Activated naive CD8-positive, alpha-beta T cell treated with anti-CD3 and anti-CD28 coated beads, Interleukin-2, amount 50 U/mL, for 24 hours (primary cell): Measurements from ENCODE around the gene DNM3.

Source experiments
- ATAC-seq: fragments of 150-1000 bp; cut with Tn5 transposase; one replicate; pipeline ENCODE4 v1.10.0; 2021
- DNase-seq: peaks from one replicate; pipeline ENCODE4 v3.0.0; 2021
- H3K27ac Mint-ChIP-seq: one replicate; pipeline ENCODE4 v1.8.0; 2021; ENCODE audit warnings: mild to moderate bottlenecking, mixed read lengths
- H3K27me3 Mint-ChIP-seq: one replicate; pipeline ENCODE4 v1.8.0; 2021; ENCODE audit warnings: mixed read lengths
- H3K36me3 Mint-ChIP-seq: one replicate; pipeline ENCODE4 v1.8.0; 2021; ENCODE audit warnings: low read depth, mixed read lengths
- H3K4me1 Mint-ChIP-seq: one replicate; pipeline ENCODE4 v1.8.0; 2021; ENCODE audit warnings: mixed read lengths
- H3K4me3 Mint-ChIP-seq: one replicate; pipeline ENCODE4 v1.8.0; 2021; ENCODE audit warnings: mild to moderate bottlenecking, moderate library complexity, mixed read lengths
- H3K9me3 Mint-ChIP-seq: one replicate; pipeline ENCODE4 v1.8.0; 2021; ENCODE audit warnings: mixed read lengths

The DNM3 gene

GRCh38 chr1:172343240-172344160 lies 502.2 kb downstream of the DNM3 start:
- Mint-ChIP-seq H3K36me3 (peaks cover 10% of the 10 kb centered on the region), H3K4me1 (peaks cover 58% of the 10 kb centered on the region), H3K27me3 (no peaks in the 10 kb centered on the region), H3K27ac (peak overlapping the region; percentile 65), H3K9me3 (peaks cover 24% of the 10 kb centered on the region), H3K4me3 (peak overlapping the region; percentile 49)
- ATAC-seq (no peak), DNase-seq (no peak)

- ATAC-seq: no peak
- H3K9me3 Mint-ChIP-seq: peaks cover 24% of the 10 kb centered on the region
- no peak for DNase-seq
- H3K4me3 Mint-ChIP-seq: no peak overlapping the region
- peaks cover 10% of the 10 kb centered on the region for H3K36me3 Mint-ChIP-seq
- H3K27me3 Mint-ChIP-seq: no peaks in the 10 kb centered on the region
- peaks cover 50% of the 10 kb centered on the region for H3K4me1 Mint-ChIP-seq
- H3K27ac Mint-ChIP-seq: peak overlapping the region; percentile 55
Observed at GRCh38 chr1:172344444-172344843, 503.1 kb downstream of the DNM3 start.

GRCh38 chr1:172345077-172345476 lies 503.8 kb downstream of the DNM3 start:
- DNase-seq: no peak
- ATAC-seq: no peak
- no peak overlapping the region for H3K27ac Mint-ChIP-seq
- H3K9me3 Mint-ChIP-seq: peaks cover 24% of the 10 kb centered on the region
- no peak overlapping the region for H3K4me3 Mint-ChIP-seq
- peaks cover 45% of the 10 kb centered on the region for H3K4me1 Mint-ChIP-seq
- H3K36me3 Mint-ChIP-seq: peaks cover 10% of the 10 kb centered on the region
- no peaks in the 10 kb centered on the region for H3K27me3 Mint-ChIP-seq

- no peak overlapping the region for H3K27ac Mint-ChIP-seq
- ATAC-seq: no peak
- H3K27me3 Mint-ChIP-seq: no peaks in the 10 kb centered on the region
- peaks cover 10% of the 10 kb centered on the region for H3K36me3 Mint-ChIP-seq
- H3K4me3 Mint-ChIP-seq: no peak overlapping the region
- H3K9me3 Mint-ChIP-seq: peaks cover 24% of the 10 kb centered on the region
- DNase-seq: no peak
- H3K4me1 Mint-ChIP-seq: peaks cover 34% of the 10 kb centered on the region
Observed at GRCh38 chr1:172347416-172347815, 506.1 kb downstream of the DNM3 start.

- H3K4me3 Mint-ChIP-seq: no peak overlapping the region
- H3K36me3 Mint-ChIP-seq: peaks cover 10% of the 10 kb centered on the region
- no peak for ATAC-seq
- H3K27ac Mint-ChIP-seq: no peak overlapping the region
- H3K27me3 Mint-ChIP-seq: no peaks in the 10 kb centered on the region
- peaks cover 38% of the 10 kb centered on the region for H3K4me1 Mint-ChIP-seq
- no peak for DNase-seq
- peaks cover 24% of the 10 kb centered on the region for H3K9me3 Mint-ChIP-seq
Observed at GRCh38 chr1:172350856-172351255, 509.6 kb downstream of the DNM3 start.

- peaks cover 43% of the 10 kb centered on the region for H3K4me1 Mint-ChIP-seq
- H3K4me3 Mint-ChIP-seq: no peak overlapping the region
- peaks cover 21% of the 10 kb centered on the region for H3K9me3 Mint-ChIP-seq
- no peaks in the 10 kb centered on the region for H3K27me3 Mint-ChIP-seq
- ATAC-seq (no peak), DNase-seq (no peak)
- H3K27ac Mint-ChIP-seq: no peak overlapping the region
- peaks cover 7% of the 10 kb centered on the region for H3K36me3 Mint-ChIP-seq
Observed at GRCh38 chr1:172351346-172351745, 510.0 kb downstream of the DNM3 start.

GRCh38 chr1:172351754-172352161 lies 510.5 kb downstream of the DNM3 start:
- no peak overlapping the region for H3K27ac Mint-ChIP-seq
- no peak overlapping the region for H3K4me3 Mint-ChIP-seq
- H3K4me1 Mint-ChIP-seq: peaks cover 47% of the 10 kb centered on the region
- H3K9me3 Mint-ChIP-seq: peaks cover 16% of the 10 kb centered on the region
- ATAC-seq (no peak), DNase-seq (no peak)
- no peaks in the 10 kb centered on the region for H3K27me3 Mint-ChIP-seq
- peaks cover 7% of the 10 kb centered on the region for H3K36me3 Mint-ChIP-seq

- Mint-ChIP-seq H3K4me3 (no peak overlapping the region), H3K4me1 (peaks cover 54% of the 10 kb centered on the region), H3K36me3 (peaks cover 1% of the 10 kb centered on the region), H3K27ac (no peak overlapping the region), H3K9me3 (peaks cover 10% of the 10 kb centered on the region), H3K27me3 (no peaks in the 10 kb centered on the region)
- DNase-seq (no peak), ATAC-seq (peak; percentile 90)
Observed at GRCh38 chr1:172352435-172352834, 511.1 kb downstream of the DNM3 start.

GRCh38 chr1:172354291-172355274 lies 513.3 kb downstream of the DNM3 start:
- Mint-ChIP-seq H3K27ac (no peak overlapping the region), H3K36me3 (no peaks in the 10 kb centered on the region), H3K4me3 (no peak overlapping the region), H3K9me3 (no peaks in the 10 kb centered on the region), H3K4me1 (peaks cover 75% of the 10 kb centered on the region), H3K27me3 (no peaks in the 10 kb centered on the region)
- ATAC-seq: no peak
- no peak for DNase-seq

- H3K27ac Mint-ChIP-seq: peak overlapping the region; percentile 51
- H3K36me3 Mint-ChIP-seq: no peaks in the 10 kb centered on the region
- DNase-seq (no peak), ATAC-seq (no peak)
- no peaks in the 10 kb centered on the region for H3K9me3 Mint-ChIP-seq
- no peaks in the 10 kb centered on the region for H3K27me3 Mint-ChIP-seq
- H3K4me1 Mint-ChIP-seq: peaks cover 91% of the 10 kb centered on the region
- no peak overlapping the region for H3K4me3 Mint-ChIP-seq
Observed at GRCh38 chr1:172356620-172357019, 515.3 kb downstream of the DNM3 start.

- no peaks in the 10 kb centered on the region for H3K9me3 Mint-ChIP-seq
- ATAC-seq (no peak), DNase-seq (no peak)
- H3K27ac Mint-ChIP-seq: peak overlapping the region; percentile 95
- H3K36me3 Mint-ChIP-seq: no peaks in the 10 kb centered on the region
- peaks cover 80% of the 10 kb centered on the region for H3K4me1 Mint-ChIP-seq
- H3K27me3 Mint-ChIP-seq: no peaks in the 10 kb centered on the region
- peak overlapping the region; percentile 65 for H3K4me3 Mint-ChIP-seq
Observed at GRCh38 chr1:172357753-172358385, 516.6 kb downstream of the DNM3 start.

GRCh38 chr1:172359491-172359999 lies 518.2 kb downstream of the DNM3 start:
- no peak for DNase-seq
- H3K4me1 Mint-ChIP-seq: peaks cover 65% of the 10 kb centered on the region
- H3K27me3 Mint-ChIP-seq: no peaks in the 10 kb centered on the region
- H3K9me3 Mint-ChIP-seq: no peaks in the 10 kb centered on the region
- no peaks in the 10 kb centered on the region for H3K36me3 Mint-ChIP-seq
- ATAC-seq: no peak
- no peak overlapping the region for H3K4me3 Mint-ChIP-seq
- H3K27ac Mint-ChIP-seq: peak overlapping the region; percentile 95

- Mint-ChIP-seq H3K4me1 (peaks cover 56% of the 10 kb centered on the region), H3K27me3 (no peaks in the 10 kb centered on the region), H3K9me3 (no peaks in the 10 kb centered on the region), H3K36me3 (no peaks in the 10 kb centered on the region), H3K27ac (no peak overlapping the region), H3K4me3 (no peak overlapping the region)
- DNase-seq: no peak
- ATAC-seq: no peak
Observed at GRCh38 chr1:172360511-172360910, 519.2 kb downstream of the DNM3 start.

GRCh38 chr1:172360985-172361384 lies 519.7 kb downstream of the DNM3 start:
- Mint-ChIP-seq H3K27me3 (no peaks in the 10 kb centered on the region), H3K4me3 (no peak overlapping the region), H3K4me1 (peaks cover 52% of the 10 kb centered on the region), H3K27ac (no peak overlapping the region), H3K36me3 (no peaks in the 10 kb centered on the region), H3K9me3 (no peaks in the 10 kb centered on the region)
- no peak for ATAC-seq
- no peak for DNase-seq
